ENCODE results near the gene ITK.
A peak's percentile ranks its signal among the peaks of the same experiment; 100 is the strongest.
"Not testable (repeated sequence)": the region's sequence is repeated elsewhere in the genome, so short reads cannot be mapped to it uniquely, and the experiment has no call there.

The ITK gene

DNA sequence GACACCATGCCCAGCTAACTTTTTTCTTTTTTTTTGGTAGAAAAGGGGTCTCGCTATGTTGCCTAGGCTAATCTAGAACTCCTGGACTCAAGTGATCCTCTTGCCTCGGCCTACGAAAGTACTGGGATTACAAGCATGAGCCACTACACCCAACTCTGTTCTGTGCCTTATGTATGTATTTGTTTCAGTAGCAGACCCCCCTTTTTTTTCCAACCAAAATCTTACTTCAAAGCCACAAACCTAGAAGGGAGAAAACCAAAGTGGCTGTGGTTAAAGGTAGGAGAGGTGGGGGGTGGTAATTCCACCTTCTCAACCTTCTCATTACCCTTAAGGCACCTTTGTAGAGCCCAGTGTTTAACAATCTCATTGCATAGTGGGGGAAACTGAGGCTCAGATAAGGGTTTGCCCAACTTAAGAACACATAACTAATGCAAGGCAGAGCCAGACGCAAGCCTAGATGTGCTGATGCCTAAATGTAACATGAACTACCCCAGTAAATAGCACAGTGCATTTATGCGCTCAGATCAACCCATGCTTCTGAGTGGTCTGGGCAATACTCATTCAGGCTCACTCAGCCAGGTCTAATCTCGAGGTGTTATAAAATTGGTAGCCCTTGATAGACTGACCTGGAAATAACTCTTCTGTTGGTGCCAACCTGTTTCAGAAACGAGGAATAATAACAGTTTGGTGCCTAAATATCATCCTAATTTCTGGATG lies 33.0 kb downstream of the ITK start:
- DNase-seq: no peak

DNA sequence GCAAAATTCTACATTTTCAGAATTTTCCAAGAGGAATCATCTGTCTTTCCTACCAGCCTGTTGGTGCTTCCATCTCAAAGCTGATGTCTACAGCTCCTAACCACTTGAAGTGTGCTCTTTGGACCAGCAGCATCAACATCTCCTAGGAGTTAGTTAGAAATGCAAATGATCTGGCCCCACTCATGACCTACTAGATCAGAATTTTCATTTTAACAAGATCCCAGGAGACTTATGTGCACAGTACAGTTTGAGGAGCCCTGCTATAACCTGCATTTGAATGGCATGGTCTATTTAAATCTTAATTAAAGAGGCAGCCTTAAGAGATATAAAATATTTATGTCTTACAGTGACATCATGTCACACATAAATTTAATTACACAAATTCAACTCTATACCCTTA lies 33.8 kb downstream of the ITK start:
- DNase-seq: no peak

DNA sequence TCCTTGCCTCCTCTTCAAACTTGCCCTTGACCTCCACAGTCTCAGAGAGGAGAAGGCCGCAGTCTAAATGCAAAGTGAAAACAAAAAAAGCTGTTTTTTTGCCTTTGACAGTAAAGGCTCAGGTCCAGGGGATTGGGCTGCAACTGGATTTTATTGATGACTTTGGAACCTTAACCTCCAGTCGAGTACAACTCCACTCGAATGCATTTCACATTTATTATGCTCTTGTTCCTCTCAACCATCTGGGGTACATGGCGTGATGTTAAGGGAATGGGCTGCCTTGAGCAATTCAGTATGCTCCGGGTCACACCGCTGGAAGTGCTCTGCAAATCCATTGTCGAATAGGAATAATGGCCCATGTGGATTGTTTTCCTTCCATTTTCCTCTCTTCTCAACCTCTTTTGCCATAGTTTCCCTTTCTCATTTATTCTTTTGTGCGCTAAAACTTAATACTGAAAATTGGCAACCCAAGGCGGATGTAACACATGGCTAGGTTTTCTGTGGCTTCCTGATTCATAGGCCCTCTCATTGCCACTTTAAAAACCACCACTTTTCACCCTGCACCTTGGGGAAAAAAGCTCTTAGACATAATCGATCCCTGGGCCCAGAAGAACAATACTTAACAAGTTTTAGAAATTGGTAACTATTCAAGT lies 34.3 kb downstream of the ITK start:
- DNase-seq: no peak

DNA sequence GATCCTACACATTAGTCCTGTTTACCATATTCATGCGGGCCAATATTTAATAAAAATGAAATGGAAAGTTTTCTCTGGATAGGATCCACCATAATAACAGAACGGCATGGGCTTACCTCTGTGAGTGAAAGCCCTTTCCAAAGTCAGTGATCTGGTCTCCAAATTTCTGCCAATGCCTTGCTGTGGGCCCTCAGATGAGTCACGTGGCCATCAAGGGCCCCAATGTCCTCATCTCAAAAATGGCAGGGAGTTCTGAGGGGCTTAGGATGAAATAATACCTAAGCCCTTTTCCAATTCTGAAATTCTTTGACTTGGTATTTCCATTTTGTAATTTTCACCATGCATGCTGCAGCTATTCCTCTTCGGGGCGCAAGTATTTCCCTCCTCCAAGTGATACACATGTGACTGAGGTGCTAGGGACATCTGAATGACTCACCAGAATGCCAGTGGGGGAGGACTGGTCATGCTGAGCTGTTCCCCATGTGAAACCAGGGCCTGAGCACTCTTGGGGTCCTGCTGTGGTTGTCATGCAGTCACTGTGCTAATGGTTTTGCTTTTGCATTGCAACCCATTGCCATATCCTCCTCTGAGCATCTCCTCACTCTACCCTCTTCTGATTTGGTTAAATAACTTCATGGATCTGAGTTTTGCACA lies 35.0 kb downstream of the ITK start:
- DNase-seq: no peak

DNA sequence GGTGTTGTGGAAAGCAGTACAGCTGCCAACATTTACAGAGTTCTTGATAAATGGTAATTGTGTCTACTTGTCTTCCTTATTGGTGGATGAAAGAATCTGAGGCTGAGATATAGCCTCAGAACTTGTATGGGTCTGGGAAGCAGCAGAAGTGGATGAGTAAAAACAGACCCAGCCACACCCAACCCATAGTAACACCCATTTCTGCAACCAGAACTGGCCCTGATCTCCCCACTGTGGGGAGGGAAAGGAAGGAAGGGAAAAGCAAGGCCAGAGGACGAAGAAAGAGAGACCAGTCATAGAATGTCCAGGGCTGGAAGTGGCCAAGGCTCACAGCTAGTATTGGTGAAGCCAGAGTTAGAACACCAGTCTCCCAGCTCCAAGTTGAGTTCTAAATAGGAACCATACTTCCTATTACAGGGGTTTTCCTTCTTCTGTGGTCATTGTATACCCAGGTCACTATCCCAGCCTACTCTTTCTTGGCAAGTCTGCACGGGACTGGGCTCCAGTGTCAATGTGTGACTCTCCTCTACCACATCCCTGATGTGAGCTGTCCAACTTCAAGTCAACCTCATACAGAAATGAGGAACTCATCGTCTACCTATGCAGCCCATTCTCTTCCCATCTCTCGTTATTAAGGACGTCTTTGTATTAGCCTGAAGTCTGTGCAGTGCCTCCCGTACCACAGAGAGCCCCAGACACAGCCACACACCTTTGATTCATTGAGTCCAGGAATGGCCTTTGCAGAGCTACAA lies 35.9 kb downstream of the ITK start:
- DNase-seq: no peak

DNA sequence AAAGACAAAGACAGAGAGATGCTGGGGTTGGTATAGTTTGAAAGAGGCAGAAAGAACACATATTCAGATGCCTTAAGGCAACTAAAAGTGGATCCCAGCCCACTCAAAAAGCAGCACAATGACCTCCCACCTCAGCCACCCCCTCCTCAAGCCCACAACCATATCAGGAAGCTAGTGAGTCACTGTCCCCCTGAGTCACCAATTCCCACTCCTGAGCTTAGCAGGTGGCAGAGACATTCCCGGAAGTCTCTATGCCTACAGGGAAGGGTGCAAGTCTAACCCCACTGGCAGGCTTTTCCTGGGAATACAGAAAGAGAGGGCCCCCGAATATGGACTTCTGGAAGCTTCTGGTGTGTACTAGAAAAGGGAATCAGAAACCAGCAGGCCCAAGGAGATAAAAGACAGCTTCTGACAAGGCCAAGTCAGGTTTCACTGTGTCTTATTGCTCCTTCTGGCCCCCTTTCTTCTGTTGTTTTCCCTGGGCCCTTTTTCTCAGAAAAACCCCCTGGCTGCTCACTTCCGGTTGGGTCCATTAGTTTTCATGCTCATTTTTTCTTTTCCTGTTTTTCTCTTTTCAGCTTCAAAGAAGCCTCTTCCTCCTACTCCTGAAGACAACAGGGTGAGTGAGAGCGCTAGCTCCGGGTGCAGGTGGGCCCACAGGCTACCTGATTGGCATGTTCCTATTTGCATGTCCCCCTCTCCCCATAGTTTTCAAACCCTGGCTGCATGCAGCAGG lies 36.8 kb downstream of the ITK start:
- peak; percentile 60 for DNase-seq

DNA sequence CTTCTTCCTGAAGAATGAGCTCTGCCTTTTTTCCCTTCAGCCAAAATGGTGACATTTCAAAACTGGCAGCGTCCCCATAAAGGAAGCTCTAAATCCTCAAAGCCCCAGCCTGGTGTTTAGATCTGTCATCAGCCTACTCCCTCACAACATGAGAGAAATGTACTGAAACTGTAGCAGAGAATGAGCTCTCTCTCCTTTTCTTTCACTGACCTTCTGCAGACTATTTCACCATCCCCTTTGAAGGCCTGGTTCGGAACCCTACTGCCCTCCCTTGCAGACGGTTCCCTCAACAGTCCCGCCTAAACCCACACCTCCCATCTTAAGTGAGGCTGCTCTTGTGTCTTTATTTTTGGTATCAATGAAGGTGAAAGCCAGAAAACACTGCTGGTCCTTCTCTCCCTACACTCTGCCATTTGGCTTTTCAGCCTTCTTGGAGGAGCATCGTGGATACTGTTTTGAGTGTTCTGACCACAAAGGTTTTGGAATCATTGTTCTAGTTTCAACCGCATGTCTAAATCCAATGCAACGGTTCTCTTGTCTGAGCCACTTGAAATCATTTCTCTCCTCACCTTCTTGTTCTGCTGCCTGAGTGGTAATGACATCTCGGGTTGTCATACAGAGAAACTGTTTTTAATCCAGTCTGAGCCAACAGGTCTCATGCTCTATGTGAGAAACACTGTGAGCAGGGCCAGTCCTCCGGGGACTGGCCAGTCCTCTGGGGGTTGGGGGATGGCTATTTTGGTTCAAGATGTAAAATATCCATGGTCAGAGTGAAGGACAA lies 39.0 kb downstream of the ITK start:
- DNase-seq: no peak

DNA sequence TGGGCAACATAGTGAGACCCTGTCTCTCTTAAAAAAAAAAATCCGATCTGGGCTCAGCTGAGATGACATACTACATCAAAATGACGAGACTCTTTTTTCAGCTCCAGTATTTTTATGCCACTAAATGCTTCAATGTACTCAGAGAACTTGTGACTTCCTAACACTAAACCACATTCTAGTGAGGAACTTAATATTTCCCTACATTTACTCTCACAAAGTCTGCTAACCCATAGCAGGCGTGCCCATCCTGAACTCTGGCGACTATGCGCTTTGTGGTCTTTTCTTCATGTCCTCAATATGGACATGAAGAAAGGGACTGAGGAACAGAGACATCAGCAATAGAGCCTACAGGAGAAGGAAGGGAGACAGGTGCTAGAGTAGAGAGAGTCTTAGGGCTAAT lies 41.3 kb downstream of the ITK start:
- no peak for DNase-seq

DNA sequence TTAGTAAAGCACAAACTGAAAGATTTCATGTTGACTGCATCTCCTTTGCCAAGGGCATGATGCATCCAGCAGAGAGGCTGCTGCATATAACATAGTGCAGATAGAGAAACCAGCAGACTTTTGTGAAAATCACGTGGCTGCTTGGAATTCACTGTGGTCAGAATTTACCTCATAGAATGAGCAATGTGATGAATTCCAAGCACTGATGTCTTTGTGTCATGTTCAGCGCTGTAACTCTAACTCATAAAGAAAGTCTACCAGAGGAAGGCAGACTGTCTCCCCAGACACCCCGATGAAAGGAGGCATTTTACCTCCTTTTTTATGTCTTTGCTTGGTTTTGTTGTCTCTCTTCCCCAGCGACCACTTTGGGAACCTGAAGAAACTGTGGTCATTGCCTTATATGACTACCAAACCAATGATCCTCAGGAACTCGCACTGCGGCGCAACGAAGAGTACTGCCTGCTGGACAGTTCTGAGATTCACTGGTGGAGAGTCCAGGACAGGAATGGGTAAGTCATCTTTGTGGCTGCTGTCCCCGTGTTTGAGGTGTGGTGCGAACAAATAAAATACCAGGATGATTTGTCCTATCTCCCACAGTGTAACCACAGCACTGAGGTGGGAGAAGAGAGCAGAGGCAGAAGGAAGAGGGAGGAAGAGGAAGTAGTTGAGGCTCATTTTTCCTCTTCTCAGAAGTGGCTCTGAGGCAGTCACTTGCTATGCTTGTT lies 42.0 kb downstream of the ITK start:
- peak; percentile 51 for DNase-seq

DNA sequence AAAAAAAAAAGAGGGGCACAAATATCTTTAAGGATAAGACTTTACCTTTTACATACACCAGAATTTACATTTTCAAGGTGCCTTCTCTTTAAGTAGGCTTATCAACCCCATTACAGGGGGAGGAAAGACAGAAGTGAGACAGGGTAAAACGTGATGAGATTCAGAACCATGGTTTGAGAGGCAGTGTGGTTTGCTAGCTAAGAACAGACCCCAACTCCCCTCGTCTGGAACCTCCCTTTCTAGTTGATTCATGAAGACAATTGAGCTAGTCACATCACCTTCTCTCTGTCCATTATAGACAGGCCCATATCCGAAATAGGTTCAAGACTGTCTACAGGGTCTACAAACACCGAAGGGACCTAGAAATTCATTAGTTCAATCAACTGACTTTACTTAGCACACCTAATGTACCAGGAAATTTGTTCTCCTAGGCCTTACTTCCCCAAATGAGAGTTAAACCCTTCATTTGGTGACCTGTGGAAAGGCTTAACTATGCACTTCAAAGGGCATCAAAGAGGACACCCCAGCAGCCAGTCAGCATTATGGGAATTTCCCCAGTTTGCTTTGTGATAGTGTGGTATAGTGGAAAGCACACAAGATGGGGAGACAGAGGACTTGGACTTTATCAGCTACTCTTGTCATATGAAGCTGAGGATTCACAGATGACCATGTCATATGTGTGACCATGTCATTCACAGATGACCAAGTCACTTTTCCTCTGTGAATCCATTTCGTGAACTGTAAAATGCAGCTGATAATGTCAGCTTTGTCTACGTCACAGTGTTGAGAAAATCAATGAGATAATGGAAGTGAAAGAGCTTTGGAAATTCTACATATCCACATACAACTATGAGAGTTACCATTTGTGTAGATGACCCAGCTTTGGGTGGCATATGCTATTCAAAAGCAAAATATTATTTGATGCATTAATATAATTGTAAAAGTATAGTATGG lies 45.1 kb downstream of the ITK start:
- no peak for DNase-seq

DNA sequence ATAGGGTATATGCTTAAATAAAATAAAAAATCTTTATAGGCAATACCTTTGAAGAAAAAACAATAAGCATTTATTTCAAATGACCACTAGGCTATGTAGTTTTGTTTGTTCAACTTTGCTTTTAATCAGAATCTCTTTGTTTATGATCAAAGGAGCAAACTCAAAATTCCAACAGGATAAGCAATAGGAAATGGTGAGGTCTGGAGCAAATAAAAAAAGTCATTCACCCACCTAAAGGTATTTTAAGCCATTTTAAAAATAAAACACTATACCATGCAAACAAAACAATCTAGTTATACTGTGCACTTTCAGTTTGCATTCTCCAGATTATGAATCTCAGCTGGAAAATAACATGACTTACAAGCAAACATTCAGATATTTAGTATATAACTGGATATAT lies 50.0 kb downstream of the ITK start:
- no peak for DNase-seq

DNA sequence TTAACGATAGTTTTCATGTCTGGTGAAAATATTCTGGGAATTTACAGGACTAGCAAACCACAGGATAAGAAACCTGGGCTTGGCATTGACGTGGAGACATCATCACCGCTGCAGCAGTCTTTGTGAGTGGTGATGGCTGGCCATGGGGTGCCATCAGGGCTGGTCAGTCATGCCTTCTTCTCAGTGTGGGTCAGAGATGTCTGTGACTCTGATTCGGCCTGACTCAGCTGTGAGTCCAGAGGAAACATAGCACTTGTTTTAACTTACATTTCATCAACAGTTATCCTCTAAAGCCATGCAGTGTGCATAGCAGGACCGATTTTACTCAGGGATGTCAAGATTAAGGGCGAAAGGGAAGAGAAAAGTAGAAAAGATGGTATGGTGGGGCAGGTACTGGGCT lies 52.1 kb downstream of the ITK start:
- DNase-seq: no peak

DNA sequence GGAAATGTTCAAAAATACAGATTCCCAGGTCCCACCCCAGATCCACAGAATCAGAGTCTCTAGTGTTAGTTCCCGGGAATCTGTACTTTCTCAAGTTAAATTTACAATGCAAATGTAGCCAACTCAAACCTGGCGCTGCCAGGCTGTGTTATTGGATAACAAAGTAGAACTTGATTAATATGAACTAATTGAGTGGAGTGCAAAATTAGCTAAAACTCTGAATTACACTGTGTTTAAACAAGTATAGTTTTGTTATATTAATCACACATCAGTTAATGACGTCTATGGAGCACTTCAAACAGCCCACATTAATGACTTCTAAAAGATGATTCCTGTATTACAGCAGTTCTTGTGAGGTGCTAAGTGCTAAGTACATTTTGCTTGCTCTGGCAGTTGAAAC lies 52.9 kb downstream of the ITK start:
- no peak for DNase-seq

DNA sequence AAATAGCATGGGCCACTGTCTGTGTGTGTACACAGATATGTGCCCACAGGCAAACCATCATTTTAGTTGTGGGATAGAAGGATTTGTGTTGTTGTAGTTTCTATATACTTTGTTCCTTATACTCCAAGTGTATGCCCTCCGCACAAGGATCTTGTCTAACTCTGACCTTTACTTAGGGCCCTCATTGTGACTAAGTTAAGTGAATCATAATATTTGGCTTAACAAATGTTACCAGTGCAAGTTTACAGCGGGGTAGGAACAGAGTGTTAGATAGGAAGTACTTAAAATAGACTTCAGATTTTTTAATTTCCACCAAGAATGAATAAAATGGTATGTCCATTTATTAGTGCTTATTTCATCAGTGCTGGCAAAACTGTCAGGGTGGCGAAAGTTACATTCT lies 55.8 kb downstream of the ITK start:
- DNase-seq: no peak

DNA sequence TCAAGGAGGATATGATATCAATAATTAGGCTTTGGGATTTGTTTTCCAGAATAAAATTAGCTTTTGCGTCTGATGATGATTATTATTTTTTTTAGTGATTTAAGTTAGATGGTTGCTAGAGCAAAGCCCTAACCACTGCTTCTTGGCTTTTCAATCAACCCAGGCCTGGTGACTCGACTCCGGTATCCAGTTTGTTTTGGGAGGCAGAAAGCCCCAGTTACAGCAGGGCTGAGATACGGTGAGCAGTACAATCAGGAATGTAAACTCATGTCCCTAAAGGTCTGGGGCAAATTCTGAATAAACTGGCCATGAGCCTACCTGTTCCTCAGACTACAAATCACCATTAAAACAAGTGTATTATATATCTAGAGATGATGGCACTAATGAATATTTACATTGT lies 60.8 kb downstream of the ITK start:
- no peak for DNase-seq

DNA sequence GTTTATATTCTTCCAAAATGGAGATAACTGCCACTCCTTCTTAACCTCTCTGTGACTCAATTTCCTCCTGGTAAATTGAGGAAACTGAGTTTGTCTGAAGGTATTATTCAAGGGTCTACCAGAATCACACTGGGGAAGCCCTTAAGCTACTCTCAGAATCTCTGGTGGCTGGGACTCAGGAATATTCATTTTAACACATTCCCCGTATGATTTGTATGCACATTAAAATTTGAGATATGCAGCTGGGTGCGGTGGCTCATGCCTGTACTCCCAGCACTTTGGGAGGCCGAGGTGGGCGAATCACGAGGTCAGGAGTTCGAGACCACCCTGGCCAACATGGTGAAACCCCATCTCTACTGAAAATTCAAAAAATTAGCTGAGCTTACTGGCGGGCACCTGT lies 64.1 kb downstream of the ITK start:
- DNase-seq: not testable (repeated sequence)

DNA sequence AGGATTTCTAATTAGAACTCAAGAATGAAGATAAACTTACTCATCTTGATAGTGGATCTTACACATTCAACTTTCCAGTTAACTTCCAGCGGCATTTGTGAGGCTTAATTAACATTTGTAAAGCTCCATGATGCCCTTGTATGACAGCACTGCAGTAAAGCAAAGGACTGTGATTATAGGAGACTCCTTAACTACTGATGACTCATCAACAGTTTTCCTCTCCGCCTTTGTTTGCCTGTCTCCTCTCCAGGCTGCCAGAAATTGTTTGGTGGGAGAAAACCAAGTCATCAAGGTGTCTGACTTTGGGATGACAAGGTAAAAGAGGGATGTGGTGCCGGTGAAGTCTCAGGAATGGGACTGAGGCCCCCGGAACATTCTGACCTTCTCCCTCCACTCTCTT lies 64.8 kb downstream of the ITK start:
- DNase-seq: no peak

DNA sequence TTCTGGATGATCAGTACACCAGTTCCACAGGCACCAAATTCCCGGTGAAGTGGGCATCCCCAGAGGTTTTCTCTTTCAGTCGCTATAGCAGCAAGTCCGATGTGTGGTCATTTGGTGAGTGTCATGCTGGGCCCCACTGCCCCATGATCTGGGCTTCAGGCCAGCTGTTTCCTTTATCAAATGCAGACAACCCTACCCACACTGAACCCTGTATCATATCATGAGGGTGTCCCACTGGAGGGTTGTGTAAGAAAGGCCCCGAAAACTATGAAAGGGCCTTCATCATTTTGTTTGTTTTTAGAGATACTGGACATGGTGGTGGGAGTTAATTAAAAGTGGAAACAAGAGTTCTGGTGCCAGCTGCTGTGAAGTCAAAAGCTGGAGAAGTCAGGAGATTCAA lies 65.2 kb downstream of the ITK start:
- DNase-seq: no peak

DNA sequence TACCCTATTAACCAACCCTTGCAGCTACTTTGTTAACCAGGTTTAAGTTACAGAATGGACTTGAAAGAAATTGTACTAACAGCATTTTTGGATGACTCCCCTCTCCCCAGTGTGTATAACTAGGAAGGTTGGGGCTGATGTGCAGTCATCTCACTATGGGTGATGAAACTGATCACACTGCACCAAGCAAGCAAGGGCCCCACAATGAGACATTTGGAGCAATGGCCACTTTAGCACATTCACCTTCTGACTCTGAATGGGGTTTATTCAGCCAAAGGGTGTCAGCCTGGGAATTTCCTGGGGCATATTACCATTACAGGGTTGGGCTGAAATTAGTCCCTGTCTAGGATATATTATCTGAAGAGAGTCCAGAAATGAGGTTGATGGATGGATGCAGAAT lies 66.6 kb downstream of the ITK start:
- DNase-seq: no peak

DNA sequence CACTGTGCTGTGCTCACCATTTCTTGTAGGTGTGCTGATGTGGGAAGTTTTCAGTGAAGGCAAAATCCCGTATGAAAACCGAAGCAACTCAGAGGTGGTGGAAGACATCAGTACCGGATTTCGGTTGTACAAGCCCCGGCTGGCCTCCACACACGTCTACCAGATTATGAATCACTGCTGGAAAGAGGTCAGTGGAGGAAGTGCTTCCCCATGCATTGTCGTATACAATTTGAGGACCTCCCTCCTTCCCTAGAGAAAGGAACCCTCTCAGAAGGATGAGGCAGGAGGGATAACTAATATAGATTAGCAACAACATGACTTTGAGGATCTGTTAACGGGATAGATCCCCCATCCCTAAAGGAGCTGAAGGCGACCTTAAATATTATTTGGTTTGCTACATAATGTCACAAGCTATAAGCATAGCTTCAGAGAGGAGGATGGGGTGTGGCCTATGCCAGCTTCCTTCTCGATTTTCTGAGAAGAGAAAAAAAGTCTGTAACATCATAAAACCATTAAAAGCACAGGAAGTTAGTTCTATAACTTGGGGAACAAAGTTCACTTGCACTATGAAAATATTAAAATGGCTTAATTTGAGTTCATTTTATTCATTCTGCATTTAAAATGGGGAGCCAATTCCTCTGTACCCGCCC lies 68.3 kb downstream of the ITK start:
- peak; percentile 50 for DNase-seq
